Measurements from ENCODE around the gene CTDP1.
"Not testable (repeated sequence)": the region's sequence is repeated elsewhere in the genome, so short reads cannot be mapped to it uniquely, and the experiment has no call there.

The CTDP1 gene

DNA sequence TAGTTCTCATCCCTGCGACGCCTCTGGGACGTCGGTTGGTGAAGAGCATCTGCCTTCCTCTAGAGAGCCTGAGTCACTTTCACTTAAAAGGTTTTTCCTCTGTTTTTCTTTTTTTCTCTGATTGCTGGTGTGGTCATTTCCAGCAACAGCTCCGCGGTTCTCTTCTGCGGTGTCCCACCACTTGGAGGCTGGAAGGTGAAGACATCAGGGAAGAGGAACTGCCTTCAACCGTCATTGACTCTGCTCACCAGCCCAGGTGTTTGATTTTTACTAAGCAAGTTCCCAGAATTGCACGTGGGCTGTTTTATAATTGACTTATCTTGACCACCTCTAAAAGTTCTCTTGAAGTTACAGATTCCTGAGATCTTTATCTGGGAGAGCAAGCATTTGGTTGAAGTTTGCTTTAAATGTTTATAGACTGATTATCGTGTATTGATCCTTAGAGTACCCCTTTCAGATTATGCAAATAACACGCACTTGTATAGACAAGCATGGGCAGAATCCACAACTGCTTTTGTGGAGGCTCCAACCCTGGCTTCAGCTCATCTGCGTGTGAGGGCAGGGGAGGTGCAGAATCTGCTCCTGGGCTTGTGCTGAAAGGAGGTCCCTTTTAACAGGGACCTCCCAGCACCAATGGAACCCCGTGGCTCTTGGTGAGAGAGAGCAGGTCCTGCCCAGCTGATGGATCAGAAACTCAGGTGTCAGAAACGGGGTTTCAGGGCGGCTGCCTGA lies 3.5 kb downstream of the CTDP1 start:
- DNase-seq: no peak

DNA sequence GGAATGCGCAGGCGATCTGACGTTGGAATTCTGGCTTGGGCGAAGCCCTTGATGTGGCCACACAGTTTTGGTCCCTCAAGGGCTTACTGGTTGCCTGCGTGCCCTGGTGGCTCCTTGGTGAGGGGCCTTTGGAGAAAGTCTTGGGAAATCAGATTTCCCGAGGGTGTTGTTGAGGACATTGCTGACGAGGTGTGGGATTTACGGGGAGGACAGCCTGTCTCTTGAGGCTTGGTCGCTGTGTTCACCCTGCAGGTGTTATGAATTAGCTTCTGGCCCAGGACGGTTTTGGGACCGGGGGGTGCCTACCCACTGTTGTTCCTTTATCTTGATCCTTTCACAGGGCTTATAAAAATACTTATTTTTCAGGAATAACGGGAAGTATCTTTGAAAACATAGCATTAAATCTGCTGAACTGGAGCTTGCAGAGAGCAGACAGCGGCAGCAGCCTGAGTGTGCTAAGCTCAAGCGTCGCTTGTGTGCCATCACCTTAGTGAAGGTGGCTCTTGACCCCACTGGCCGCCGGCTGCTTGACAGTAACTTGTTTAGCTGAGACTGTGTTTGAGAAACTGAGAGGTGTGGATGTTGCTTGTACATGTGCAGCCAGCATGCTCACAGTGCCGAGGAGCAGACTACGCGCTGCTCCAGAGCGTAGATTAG lies 4.2 kb downstream of the CTDP1 start:
- DNase-seq: no peak

DNA sequence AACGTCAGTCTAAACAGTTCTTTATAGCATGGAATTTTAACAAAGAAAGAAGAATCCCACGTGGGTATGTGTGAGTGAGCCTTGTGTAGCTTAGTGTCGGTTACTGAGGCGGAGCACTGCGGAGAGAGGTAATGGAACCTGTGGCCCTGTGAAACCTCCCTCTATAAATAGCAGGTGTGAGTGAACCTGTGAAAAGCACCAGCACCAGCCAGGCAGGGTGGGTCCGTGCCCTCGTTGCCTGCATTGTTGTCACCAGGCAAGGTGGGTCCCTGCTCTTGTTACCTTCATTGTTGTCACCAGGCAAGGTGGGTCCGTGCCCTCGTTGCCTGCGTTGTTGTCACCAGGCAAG lies 4.7 kb downstream of the CTDP1 start:
- DNase-seq: no peak

- no peak for DNase-seq
Observed at GRCh38 chr18:79684787-79685186, 5.2 kb downstream of the CTDP1 start.

GRCh38 chr18:79685281-79685680 lies 5.7 kb downstream of the CTDP1 start:
- no peak for DNase-seq

GRCh38 chr18:79685971-79686370 lies 6.4 kb downstream of the CTDP1 start:
- DNase-seq: no peak

- DNase-seq: no peak
Observed at GRCh38 chr18:79687806-79688205, 8.2 kb downstream of the CTDP1 start.

DNA sequence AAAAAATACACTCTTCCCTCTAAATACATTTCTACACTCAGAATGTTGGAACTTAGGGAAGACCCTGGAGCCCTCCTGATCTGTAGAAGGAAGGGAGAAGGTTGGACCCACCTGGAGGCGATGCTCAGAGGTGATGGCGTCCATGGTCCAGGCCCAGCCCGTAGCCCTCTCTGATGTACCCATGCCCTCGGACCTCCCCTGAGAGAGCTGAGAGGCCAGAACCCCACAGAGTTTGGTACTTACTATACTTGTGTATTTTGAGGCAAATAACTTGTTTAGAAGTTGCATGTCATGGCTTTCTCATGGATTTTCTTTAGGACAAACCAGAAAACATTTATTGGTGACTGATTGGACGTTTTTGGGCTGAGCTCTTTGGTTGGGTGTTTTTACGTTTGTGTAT lies 10.5 kb downstream of the CTDP1 start:
- DNase-seq: no peak

DNA sequence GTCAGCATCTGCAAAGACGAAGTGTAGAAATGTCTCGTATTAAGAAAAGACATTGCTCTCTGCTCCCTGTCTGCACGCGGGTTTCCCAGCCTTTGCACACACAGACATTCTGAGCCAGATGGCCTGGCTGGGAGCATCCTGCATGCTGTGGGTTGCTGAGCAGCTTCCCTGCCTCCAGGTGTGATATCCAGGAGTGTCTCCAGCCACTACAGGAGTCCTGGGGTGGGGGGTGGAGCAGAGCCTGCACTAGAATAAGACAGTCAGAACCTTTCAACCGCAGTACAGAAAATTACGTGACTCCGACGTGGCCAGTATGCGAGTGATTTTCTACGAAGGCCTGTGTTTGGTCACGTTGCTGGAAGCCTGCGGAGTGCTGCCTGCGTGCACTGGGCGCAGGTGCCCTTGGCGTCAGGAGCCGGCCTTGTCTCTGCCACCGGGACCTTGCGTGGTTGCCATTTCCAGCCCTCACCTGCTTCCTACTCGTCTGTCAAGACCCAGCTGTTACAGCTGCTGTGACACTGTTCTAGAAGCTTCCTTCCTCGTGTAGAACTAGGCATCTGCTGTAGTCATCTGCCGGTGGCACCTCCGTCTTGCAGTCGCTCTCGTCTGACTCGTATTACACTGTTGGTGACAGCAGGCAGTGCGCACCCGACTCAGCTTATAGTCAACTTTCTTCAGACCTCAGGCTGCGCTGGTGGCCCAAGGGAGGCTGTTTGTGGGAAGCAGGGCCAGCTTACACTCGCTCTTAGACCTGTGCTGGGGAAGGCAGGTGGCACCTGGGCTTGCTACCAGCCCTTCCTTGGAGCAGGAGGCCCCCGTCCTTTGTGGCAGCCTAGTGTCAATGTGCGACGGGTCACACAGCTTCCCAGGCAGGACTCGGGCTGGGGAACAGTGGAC lies 11.2 kb downstream of the CTDP1 start:
- no peak for DNase-seq

DNA sequence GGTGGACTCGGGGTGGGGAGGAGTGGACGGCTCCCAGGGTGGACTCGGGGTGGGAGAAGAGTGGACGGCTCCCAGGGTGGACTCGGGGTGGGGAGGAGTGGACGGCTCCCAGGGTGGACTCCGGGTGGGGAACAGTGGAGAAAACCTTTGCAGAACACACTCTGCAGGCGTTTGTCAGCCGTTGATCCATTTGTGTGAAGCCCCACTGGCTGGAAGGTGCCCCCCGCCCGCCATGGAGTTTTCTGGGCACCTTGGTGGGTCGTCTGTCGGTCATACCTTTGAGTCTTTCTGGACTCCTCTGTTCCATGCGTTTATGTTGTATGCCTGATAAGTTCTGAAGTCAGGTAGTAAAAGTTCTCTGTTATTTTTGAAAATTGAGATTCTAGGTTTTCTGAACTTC lies 12.5 kb downstream of the CTDP1 start:
- DNase-seq: no peak

DNA sequence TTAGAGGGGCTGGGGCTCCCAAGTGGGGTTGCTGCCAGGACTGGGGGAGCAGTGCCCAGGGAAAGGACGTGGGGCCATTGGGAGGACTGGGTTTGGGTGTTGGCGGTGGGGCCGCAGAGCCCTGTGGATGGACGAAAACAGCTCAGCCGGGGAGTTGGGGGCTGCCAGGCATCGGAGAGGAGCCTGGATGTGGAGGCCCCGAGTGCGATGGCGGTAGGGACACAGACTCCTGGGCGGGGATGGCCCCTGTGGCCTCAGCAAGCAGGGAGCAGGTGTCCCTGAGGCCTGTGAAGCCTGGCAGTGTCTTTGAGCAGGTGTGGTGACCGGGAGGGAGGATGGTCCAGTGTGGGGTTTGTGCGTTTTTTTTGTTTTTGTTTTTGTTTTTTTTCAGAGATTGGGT lies 13.3 kb downstream of the CTDP1 start:
- no peak for DNase-seq

DNA sequence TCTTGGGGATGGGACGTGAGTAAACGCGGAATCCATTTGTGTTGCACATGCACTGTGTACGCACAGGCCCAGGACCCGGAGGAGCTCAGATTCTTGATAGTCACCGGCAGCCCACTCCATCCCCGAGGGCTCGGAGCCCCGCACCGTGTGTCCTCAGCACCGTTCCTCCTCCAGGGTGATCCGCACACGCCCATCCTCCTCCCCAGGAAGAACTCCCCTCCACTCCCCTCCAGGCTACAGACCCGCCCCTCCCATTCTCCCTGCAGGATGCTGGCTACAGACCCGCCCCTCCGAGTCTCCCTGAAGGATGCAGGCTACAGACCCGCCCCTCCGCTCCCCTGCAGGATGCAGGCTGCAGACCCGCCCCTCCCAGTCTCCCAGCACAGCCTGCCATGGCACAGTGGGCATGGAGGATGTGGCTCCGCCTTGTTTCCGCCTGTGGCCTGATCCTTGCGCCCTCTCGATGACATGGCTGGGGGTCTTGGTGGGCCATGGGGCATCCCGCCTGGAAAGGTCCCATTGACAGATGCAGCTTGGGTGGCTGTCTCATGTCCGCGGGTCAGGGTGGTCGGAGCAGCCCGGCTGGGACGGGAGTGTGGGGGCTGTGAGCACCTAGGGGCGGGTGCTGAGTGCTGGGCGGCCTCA lies 14.1 kb downstream of the CTDP1 start:
- DNase-seq: no peak

DNA sequence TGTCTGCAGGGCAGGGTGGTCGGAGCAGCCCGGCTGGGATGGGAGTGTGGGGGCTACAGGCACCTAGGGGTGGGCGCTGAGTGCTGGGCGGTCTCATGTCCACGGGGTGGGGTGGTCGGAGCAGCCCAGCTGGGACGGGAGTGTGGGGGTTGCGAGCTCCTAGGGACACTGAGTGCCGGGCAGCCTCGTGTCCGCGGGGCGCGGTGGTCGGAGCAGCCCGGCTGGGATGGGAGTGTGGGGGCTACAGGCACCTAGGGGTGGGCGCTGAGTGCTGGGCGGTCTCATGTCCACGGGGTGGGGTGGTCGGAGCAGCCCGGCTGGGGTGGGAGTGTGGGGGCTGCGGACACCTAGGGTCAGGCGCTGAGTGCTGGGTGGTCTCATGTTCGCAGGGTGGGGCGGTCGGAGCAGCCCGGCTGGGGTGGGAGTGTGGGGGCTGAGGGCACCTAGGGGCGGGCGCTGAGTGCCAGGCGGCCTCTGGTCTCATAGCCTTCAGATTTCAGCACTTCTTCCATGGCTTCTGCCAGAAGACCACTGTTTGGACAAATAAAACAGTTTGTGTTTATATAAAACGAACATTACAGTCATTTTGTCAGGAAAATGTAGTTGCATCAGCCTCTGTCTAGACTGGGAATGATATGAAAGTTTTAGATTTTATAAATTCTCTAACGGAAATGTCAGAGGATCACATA lies 14.7 kb downstream of the CTDP1 start:
- DNase-seq: not testable (repeated sequence)

DNA sequence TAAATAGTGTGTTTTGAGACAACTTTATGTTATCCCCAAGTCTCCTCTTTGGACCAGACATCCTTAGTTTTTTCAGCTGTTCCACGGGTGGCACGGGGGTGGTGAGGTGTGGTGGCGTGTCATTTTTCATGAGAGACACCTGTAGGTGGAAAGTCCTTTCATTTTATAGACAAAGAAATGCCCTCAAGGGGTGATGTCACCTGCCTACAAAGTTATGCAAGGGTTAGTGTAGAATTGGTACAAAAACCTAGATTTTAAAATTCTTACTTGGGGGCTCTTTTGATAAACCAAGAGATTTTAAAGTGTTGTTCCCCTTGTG lies 15.3 kb downstream of the CTDP1 start:
- no peak for DNase-seq

DNA sequence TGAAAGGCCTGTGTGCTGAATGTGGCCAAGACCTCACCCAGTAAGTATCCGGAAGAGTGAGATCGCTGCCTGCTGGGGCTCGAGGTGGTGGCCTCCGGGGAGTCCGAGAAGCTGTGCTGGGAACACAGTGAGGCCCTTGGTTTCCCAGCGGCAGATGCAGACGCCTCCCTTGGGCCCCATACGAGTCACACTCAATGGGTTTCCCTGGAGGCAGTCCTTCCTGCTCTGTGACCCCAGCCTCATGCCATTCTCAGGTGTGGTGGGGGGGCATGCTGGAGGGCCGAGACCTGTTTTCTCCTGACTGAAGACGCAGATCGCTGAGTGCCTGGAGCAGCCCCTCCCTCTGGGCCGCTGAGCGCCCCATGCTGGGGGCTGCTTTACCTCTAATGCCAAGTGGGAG lies 15.7 kb downstream of the CTDP1 start:
- DNase-seq: no peak

- DNase-seq: no peak
Observed at GRCh38 chr18:79695856-79696850, 16.6 kb downstream of the CTDP1 start.

DNA sequence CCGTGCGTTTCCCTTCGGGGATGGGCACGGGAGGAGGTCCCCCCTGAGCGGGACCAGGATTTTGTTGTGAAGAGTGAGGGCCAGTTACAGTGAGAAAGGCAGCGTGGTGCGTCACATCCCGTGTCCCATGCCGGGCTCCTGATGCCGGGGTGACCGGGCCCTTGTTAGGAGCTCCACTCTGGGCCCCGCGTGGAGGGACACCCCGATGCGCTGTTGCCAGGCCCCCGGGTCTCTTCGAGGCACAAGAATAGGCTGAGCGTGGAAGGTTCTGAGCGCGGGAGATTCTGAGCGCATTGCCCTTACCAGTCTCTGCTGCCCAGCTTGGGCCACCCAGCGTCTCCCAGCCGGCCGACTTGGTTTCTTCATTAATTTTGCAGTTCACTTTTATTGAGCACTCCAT lies 17.6 kb downstream of the CTDP1 start:
- DNase-seq: no peak

GRCh38 chr18:79697976-79698375 lies 18.4 kb downstream of the CTDP1 start:
- no peak for DNase-seq

DNA sequence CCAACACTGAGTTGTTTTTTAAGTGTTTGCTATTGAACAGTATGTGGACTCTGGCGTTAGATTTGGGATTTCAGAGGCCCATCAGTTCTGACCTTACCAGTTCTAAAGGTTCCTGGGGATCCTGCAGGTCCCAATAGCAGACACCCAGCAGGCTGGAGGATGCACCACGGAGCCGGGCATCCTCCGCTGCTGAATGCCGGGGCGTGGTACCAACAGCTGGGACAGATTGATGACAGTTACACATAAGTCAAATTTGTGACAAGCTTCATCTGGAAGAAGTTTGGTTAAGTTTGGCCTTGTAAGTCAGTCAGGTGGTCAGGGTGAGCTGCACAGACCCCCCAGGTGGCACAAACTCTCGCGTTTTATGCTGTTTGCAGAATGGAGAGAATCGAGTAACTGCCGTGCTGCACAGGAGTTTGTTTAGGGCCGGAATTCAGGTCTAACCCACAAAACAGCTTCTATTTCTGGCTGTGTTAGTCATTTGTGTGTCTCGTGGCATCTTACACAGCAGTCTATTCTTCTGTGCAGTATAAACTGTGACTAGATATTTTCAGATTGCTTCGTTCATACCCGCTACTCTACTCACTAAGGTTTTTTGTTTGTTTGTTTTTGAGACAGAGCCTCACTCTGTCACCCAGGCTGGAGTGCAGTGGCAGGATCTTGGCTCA lies 19.2 kb downstream of the CTDP1 start:
- DNase-seq: no peak

DNA sequence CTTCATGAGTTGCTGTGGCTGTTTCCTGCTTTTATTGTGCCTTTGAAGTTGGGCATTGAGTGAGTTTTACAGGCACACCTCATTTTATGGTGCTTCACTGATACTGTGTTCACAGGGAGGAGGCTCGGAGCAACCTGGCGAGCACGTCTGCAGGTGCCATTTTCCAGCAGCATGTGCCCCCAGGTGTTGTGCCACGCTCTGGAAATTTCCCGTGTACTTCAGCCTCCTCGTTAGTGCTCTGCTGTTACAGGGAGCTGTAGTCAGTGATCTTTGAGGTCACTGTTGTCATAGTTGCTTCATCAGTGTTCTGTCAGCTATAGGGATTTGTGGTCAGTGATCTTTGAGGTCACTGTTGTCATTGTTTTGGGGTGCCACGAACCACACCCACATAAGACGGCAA lies 20.1 kb downstream of the CTDP1 start:
- no peak for DNase-seq

- no peak for DNase-seq
Observed at GRCh38 chr18:79702906-79703305, 23.3 kb downstream of the CTDP1 start.
